Epithelial cell of prostate (primary cell): ENCODE results near the gene DDX49.

ENCODE experiments used
- DNase-seq: peaks from one replicate; pipeline ENCODE4 v3.0.0-alpha.2; 2011; ENCODE audit warnings: low read depth, low spot score
- H3K27ac ChIP-seq: fragments of 450-650 bp; 2 replicates; pipeline ENCODE4 v1.5.1; 2017; ENCODE audit warnings: mild to moderate bottlenecking

DDX49 gene

GRCh38 chr19:18919086-18919899 is at the start of gene DDX49, which contains the start of gene COPE:
Gene DDX49 (plus strand): TSS chr19:18919715. CDS start chr19:18919742, 27 bp downstream.
Gene COPE (minus strand): TSS chr19:18919387. CDS start chr19:18919348, 39 bp downstream.
- peak within 1 kb of the TSS; percentile 85 for H3K27ac ChIP-seq
- peak; percentile 99 for DNase-seq

GRCh38 chr19:18869781-18870530 is 49.6 kb upstream of the DDX49 start:
- no peak overlapping the region for H3K27ac ChIP-seq
- no peak for DNase-seq

- no peak for DNase-seq
- H3K27ac ChIP-seq, result no peak overlapping the region
Observed at GRCh38 chr19:18870531-18871172, 48.9 kb upstream of the DDX49 start.

GRCh38 chr19:18871543-18871942 is 48.0 kb upstream of the DDX49 start:
- DNase-seq, result no peak
- H3K27ac ChIP-seq, result no peak overlapping the region

- H3K27ac ChIP-seq, result no peak overlapping the region
- DNase-seq, result no peak
Observed at GRCh38 chr19:18875726-18876125, 43.8 kb upstream of the DDX49 start.

- DNase-seq, result no peak
- no peak overlapping the region for H3K27ac ChIP-seq
Observed at GRCh38 chr19:18876865-18877264, 42.6 kb upstream of the DDX49 start.

- H3K27ac ChIP-seq, result no peak overlapping the region
- no peak for DNase-seq
Observed at GRCh38 chr19:18878058-18878797, 41.3 kb upstream of the DDX49 start.

GRCh38 chr19:18878858-18879578 is 40.5 kb upstream of the DDX49 start:
- DNase-seq, result no peak

GRCh38 chr19:18879579-18880373 is 39.7 kb upstream of the DDX49 start:
- no peak for DNase-seq

More at GRCh38 chr19:18878858-18879578, 40.5 kb upstream of the DDX49 start:
- H3K27ac ChIP-seq, result no peak overlapping the region

GRCh38 chr19:18881491-18881890 is 38.0 kb upstream of the DDX49 start:
- no peak overlapping the region for H3K27ac ChIP-seq
- DNase-seq, result no peak

More at GRCh38 chr19:18879579-18880373, 39.7 kb upstream of the DDX49 start:
- no peak overlapping the region for H3K27ac ChIP-seq

- DNase-seq, result no peak
- no peak overlapping the region for H3K27ac ChIP-seq
Observed at GRCh38 chr19:18883526-18884304, 35.8 kb upstream of the DDX49 start.

GRCh38 chr19:18886972-18887371 is 32.5 kb upstream of the DDX49 start:
- no peak overlapping the region for H3K27ac ChIP-seq
- DNase-seq, result no peak

GRCh38 chr19:18889949-18890745 is 29.4 kb upstream of the DDX49 start:
- DNase-seq, result no peak
- H3K27ac ChIP-seq, result no peak overlapping the region

GRCh38 chr19:18893587-18894253 is 25.8 kb upstream of the DDX49 start:
- no peak overlapping the region for H3K27ac ChIP-seq
- DNase-seq, result no peak

- DNase-seq, result no peak
- H3K27ac ChIP-seq, result no peak overlapping the region
Observed at GRCh38 chr19:18894254-18895037, 25.1 kb upstream of the DDX49 start.
